Measurements from ENCODE around the gene GABARAPL1. TPM values are rescaled to one million over a fixed set of nuclear protein-coding genes. Genes with fewer than 3 reads are reported as not detected.

Gene GABARAPL1
- total RNA-seq, 1 donor from 2014 or later = 119 TPM

- no peaks in the 10 kb centered on the region for H3K27me3 Mint-ChIP-seq (ENCODE audit: low read depth, unreplicated experiment)
- H3K36me3 Mint-ChIP-seq (ENCODE audit: low read depth, unreplicated experiment) = no peaks in the 10 kb centered on the region
- H3K9ac ChIP-seq (ENCODE audit: low read length) = no peak overlapping the region
- no peak overlapping the region for H3K4me3 Mint-ChIP-seq (ENCODE audit: unreplicated experiment)
- TF ChIP-seq EZH2 (IDR thresholded peaks at IDR 0.05; ENCODE audit: insufficient read depth, low read length) (no peak), CTCF (IDR thresholded peaks at IDR 0.05; ENCODE audit: insufficient read depth, low read depth, low read length) (no peak)
- H3K27me3 ChIP-seq (ENCODE audit: insufficient read depth, low read length) = no peaks in the 10 kb centered on the region
- H3K79me2 ChIP-seq (ENCODE audit: insufficient read depth, low read length) = no peaks in the 10 kb centered on the region
- no peak overlapping the region for H2AFZ ChIP-seq (ENCODE audit: low read depth, low read length)
- H4K20me1 ChIP-seq (ENCODE audit: insufficient read depth, low read length) = no peaks in the 10 kb centered on the region
- H3K4me3 ChIP-seq (ENCODE audit: insufficient read depth, low read depth, low read length) = no peak overlapping the region
- no peaks in the 10 kb centered on the region for H3K4me1 Mint-ChIP-seq (ENCODE audit: low read depth, unreplicated experiment)
- FAIRE-seq = no peak
- no peaks in the 10 kb centered on the region for H3K9me3 Mint-ChIP-seq (ENCODE audit: unreplicated experiment)
- H3K9me3 ChIP-seq (ENCODE audit: insufficient read depth, low read depth, low read length) = no peaks in the 10 kb centered on the region
- no peak for DNase-seq (ENCODE audit: low read depth)
- no peaks in the 10 kb centered on the region for H3K36me3 ChIP-seq (ENCODE audit: insufficient read depth, low read length)
- no peak overlapping the region for H3K27ac ChIP-seq (ENCODE audit: low read depth, low read length)
- H3K27ac Mint-ChIP-seq (ENCODE audit: unreplicated experiment) = no peak overlapping the region
- H3K4me2 ChIP-seq (ENCODE audit: low read length) = no peak overlapping the region
- H3K4me1 ChIP-seq (ENCODE audit: insufficient read depth, low read length) = no peaks in the 10 kb centered on the region
Observed at GRCh38 chr12:10249690-10250455, 37.2 kb downstream of the GABARAPL1 start.

GRCh38 chr12:10251669-10252068, 39.0 kb downstream of the GABARAPL1 start:
- Histone ChIP-seq H3K27ac (ENCODE audit: low read depth, low read length) (no peak overlapping the region), H2AFZ (ENCODE audit: low read depth, low read length) (no peak overlapping the region), H3K4me1 (ENCODE audit: insufficient read depth, low read length) (no peaks in the 10 kb centered on the region), H3K9ac (ENCODE audit: low read length) (no peak overlapping the region), H3K4me3 (ENCODE audit: insufficient read depth, low read depth, low read length) (no peak overlapping the region), H3K79me2 (ENCODE audit: insufficient read depth, low read length) (no peaks in the 10 kb centered on the region), H3K9me3 (ENCODE audit: insufficient read depth, low read depth, low read length) (no peaks in the 10 kb centered on the region), H3K36me3 (ENCODE audit: insufficient read depth, low read length) (no peaks in the 10 kb centered on the region), H3K4me2 (ENCODE audit: low read length) (no peak overlapping the region), H4K20me1 (ENCODE audit: insufficient read depth, low read length) (no peaks in the 10 kb centered on the region), H3K27me3 (ENCODE audit: insufficient read depth, low read length) (no peaks in the 10 kb centered on the region)
- no peaks in the 10 kb centered on the region for H3K27me3 Mint-ChIP-seq (ENCODE audit: low read depth, unreplicated experiment)
- TF ChIP-seq CTCF (IDR thresholded peaks at IDR 0.05; ENCODE audit: insufficient read depth, low read depth, low read length) (no peak), EZH2 (IDR thresholded peaks at IDR 0.05; ENCODE audit: insufficient read depth, low read length) (no peak)
- FAIRE-seq = no peak
- H3K36me3 Mint-ChIP-seq (ENCODE audit: low read depth, unreplicated experiment) = no peaks in the 10 kb centered on the region
- H3K4me3 Mint-ChIP-seq (ENCODE audit: unreplicated experiment) = no peak overlapping the region
- no peak overlapping the region for H3K27ac Mint-ChIP-seq (ENCODE audit: unreplicated experiment)
- no peak for DNase-seq (ENCODE audit: low read depth)
- no peaks in the 10 kb centered on the region for H3K4me1 Mint-ChIP-seq (ENCODE audit: low read depth, unreplicated experiment)
- H3K9me3 Mint-ChIP-seq (ENCODE audit: unreplicated experiment) = no peaks in the 10 kb centered on the region

- no peaks in the 10 kb centered on the region for H3K27me3 ChIP-seq (ENCODE audit: insufficient read depth, low read length)
- Mint-ChIP-seq H3K4me3 (ENCODE audit: unreplicated experiment) (no peak overlapping the region), H3K36me3 (ENCODE audit: low read depth, unreplicated experiment) (no peaks in the 10 kb centered on the region), H3K4me1 (ENCODE audit: low read depth, unreplicated experiment) (no peaks in the 10 kb centered on the region), H3K27ac (ENCODE audit: unreplicated experiment) (no peak overlapping the region), H3K27me3 (ENCODE audit: low read depth, unreplicated experiment) (no peaks in the 10 kb centered on the region), H3K9me3 (ENCODE audit: unreplicated experiment) (no peaks in the 10 kb centered on the region)
- no peak overlapping the region for H3K4me3 ChIP-seq (ENCODE audit: insufficient read depth, low read depth, low read length)
- no peak for TF ChIP-seq CTCF (IDR thresholded peaks at IDR 0.05; ENCODE audit: insufficient read depth, low read depth, low read length)
- no peak for TF ChIP-seq EZH2 (IDR thresholded peaks at IDR 0.05; ENCODE audit: insufficient read depth, low read length)
- DNase-seq (ENCODE audit: low read depth) (no peak), FAIRE-seq (no peak)
- no peak overlapping the region for H3K27ac ChIP-seq (ENCODE audit: low read depth, low read length)
- no peak overlapping the region for H3K4me2 ChIP-seq (ENCODE audit: low read length)
- no peak overlapping the region for H3K9ac ChIP-seq (ENCODE audit: low read length)
- no peaks in the 10 kb centered on the region for H3K4me1 ChIP-seq (ENCODE audit: insufficient read depth, low read length)
- no peak overlapping the region for H2AFZ ChIP-seq (ENCODE audit: low read depth, low read length)
- no peaks in the 10 kb centered on the region for H3K36me3 ChIP-seq (ENCODE audit: insufficient read depth, low read length)
- H3K79me2 ChIP-seq (ENCODE audit: insufficient read depth, low read length) = no peaks in the 10 kb centered on the region
- no peaks in the 10 kb centered on the region for H4K20me1 ChIP-seq (ENCODE audit: insufficient read depth, low read length)
- no peaks in the 10 kb centered on the region for H3K9me3 ChIP-seq (ENCODE audit: insufficient read depth, low read depth, low read length)
Observed at GRCh38 chr12:10252201-10252600, 39.5 kb downstream of the GABARAPL1 start.
